OCI-LY1 (cell line): ENCODE data around the gene NCAPD2.

Experiments used
- H2AFZ ChIP-seq: fragments of 200-600 bp; sonication (generic), shearing (Covaris generic); 2 replicates; pipeline ENCODE4 v1.6.0; 2014; ENCODE audit warnings: antibody characterized with exemption, mild to moderate bottlenecking, low read length
- H3F3A ChIP-seq: fragments of 200-600 bp; sonication (generic), shearing (Covaris generic); 2 replicates; pipeline ENCODE4 v1.6.0; 2014; ENCODE audit warnings: mild to moderate bottlenecking, antibody characterized with exemption, low read length, moderate library complexity; ENCODE audit not compliant: insufficient read depth
- H3K27ac ChIP-seq: fragments of 200-600 bp; sonication (generic); 2 replicates; pipeline ENCODE4 v1.5.1; 2014; ENCODE audit warnings: low read length, mixed run types, mild to moderate bottlenecking, low read depth; ENCODE audit not compliant: poor library complexity, severe bottlenecking
- H3K27me3 ChIP-seq: fragments of 200-600 bp; sonication (generic); 2 replicates; pipeline ENCODE4 v1.6.0; 2014; ENCODE audit warnings: antibody characterized with exemption, mild to moderate bottlenecking, low read length, moderate library complexity; ENCODE audit not compliant: insufficient read depth
- H3K36me3 ChIP-seq: fragments of 200-600 bp; sonication (generic); 2 replicates; pipeline ENCODE4 v1.6.1; 2014; ENCODE audit warnings: mild to moderate bottlenecking, antibody characterized with exemption, low read length, moderate library complexity, mixed read lengths; ENCODE audit not compliant: insufficient read depth
- H3K4me1 ChIP-seq: fragments of 200-600 bp; sonication (generic); 2 replicates; pipeline ENCODE4 v1.5.1; 2014; ENCODE audit warnings: mild to moderate bottlenecking, low read length, moderate library complexity; ENCODE audit not compliant: insufficient read depth, severe bottlenecking
- H3K4me2 ChIP-seq: fragments of 200-600 bp; sonication (generic), shearing (Covaris generic); 2 replicates; pipeline ENCODE4 v1.6.1; 2014; ENCODE audit warnings: low read length
- H3K4me3 ChIP-seq: fragments of 200-600 bp; sonication (generic); 2 replicates; pipeline ENCODE4 v1.5.1; 2014; ENCODE audit warnings: low read length, low read depth, mild to moderate bottlenecking, mixed read lengths; ENCODE audit not compliant: poor library complexity, severe bottlenecking
- H3K79me2 ChIP-seq: fragments of 200-600 bp; shearing (Covaris generic); 2 replicates; pipeline ENCODE4 v1.6.1; 2016; ENCODE audit warnings: mixed run types, low read length, mixed read lengths; ENCODE audit not compliant: insufficient read depth
- H3K9ac ChIP-seq: fragments of 200-600 bp; sonication (generic), shearing (Covaris generic); 2 replicates; pipeline ENCODE4 v1.6.1; 2014; ENCODE audit warnings: mild to moderate bottlenecking, low read length, mixed read lengths
- H3K9me2 ChIP-seq: fragments of 200-600 bp; sonication (generic), shearing (Covaris generic); 2 replicates; pipeline ENCODE4 v1.6.1; 2014; ENCODE audit warnings: low read depth, mild to moderate bottlenecking, low read length, mixed read lengths
- H3K9me3 ChIP-seq: fragments of 200-600 bp; shearing (Covaris generic); 2 replicates; pipeline ENCODE4 v1.6.1; 2014; ENCODE audit warnings: low read length, mixed read lengths
- H4K20me1 ChIP-seq: fragments of 200-600 bp; sonication (generic), shearing (Covaris generic); 2 replicates; pipeline ENCODE4 v1.6.0; 2016; ENCODE audit warnings: mild to moderate bottlenecking, low read length; ENCODE audit not compliant: insufficient read depth
- CTCF ChIP-seq: fragments of 200-600 bp; sonication (generic), shearing (Covaris generic); IDR thresholded peaks from 2 replicates; pipeline ENCODE4 v1.5.1; 2017; ENCODE audit warnings: mild to moderate bottlenecking, antibody characterized with exemption, low read length, moderate library complexity, mixed read lengths
- EZH2 ChIP-seq: fragments of 200-600 bp; sonication (generic), shearing (Covaris generic); IDR thresholded peaks from 2 replicates; pipeline ENCODE4 v1.8.0; 2017; ENCODE audit warnings: borderline replicate concordance, mixed run types, mild to moderate bottlenecking, antibody characterized with exemption, low read length, moderate library complexity, mixed read lengths

The NCAPD2 gene

GRCh38 chr12:6551496-6552139 lies 57.7 kb downstream of the NCAPD2 start:
- H3K9me2 ChIP-seq: no peaks in the 10 kb centered on the region
- H3K9ac ChIP-seq: no peak overlapping the region
- no peaks in the 10 kb centered on the region for H4K20me1 ChIP-seq
- no peak overlapping the region for H3K4me2 ChIP-seq
- H3F3A ChIP-seq: no peaks in the 10 kb centered on the region
- no peak for TF ChIP-seq CTCF
- TF ChIP-seq EZH2: no peak
- H3K27ac ChIP-seq: no peak overlapping the region
- H2AFZ ChIP-seq: no peak overlapping the region
- H3K9me3 ChIP-seq: no peaks in the 10 kb centered on the region
- peaks cover 40% of the 10 kb centered on the region for H3K4me1 ChIP-seq
- no peak overlapping the region for H3K4me3 ChIP-seq
- H3K36me3 ChIP-seq: peaks cover 36% of the 10 kb centered on the region
- H3K27me3 ChIP-seq: no peaks in the 10 kb centered on the region
- H3K79me2 ChIP-seq: 0 out of 2 replicates have a peak, but pooled peaks cover 11% of the 10 kb centered on the region

GRCh38 chr12:6552140-6552551 lies 58.2 kb downstream of the NCAPD2 start:
- peak overlapping the region; percentile 8; the same call in 1 of the 2 replicates for H3K4me2 ChIP-seq
- 0 out of 2 replicates have a peak, but pooled peaks cover 3% of the 10 kb centered on the region for H3F3A ChIP-seq
- peaks cover 40% of the 10 kb centered on the region for H3K4me1 ChIP-seq
- no peaks in the 10 kb centered on the region for H3K9me2 ChIP-seq
- H3K27me3 ChIP-seq: no peaks in the 10 kb centered on the region
- H3K27ac ChIP-seq: no peak overlapping the region
- no peak overlapping the region for H2AFZ ChIP-seq
- H3K4me3 ChIP-seq: no peak overlapping the region
- H3K9ac ChIP-seq: no peak overlapping the region
- no peaks in the 10 kb centered on the region for H4K20me1 ChIP-seq
- no peaks in the 10 kb centered on the region for H3K9me3 ChIP-seq
- H3K36me3 ChIP-seq: peaks cover 41% of the 10 kb centered on the region
- TF ChIP-seq CTCF: no peak
- no peak for TF ChIP-seq EZH2
- H3K79me2 ChIP-seq: 0 out of 2 replicates have a peak, but pooled peaks cover 11% of the 10 kb centered on the region

- Histone ChIP-seq H3K27ac (no peak overlapping the region), H3K79me2 (0 out of 2 replicates have a peak, but pooled peaks cover 11% of the 10 kb centered on the region), H3F3A (0 out of 2 replicates have a peak, but pooled peaks cover 4% of the 10 kb centered on the region), H3K9me2 (no peaks in the 10 kb centered on the region), H3K4me3 (peak overlapping the region; percentile 89), H3K4me1 (peaks cover 40% of the 10 kb centered on the region), H3K27me3 (no peaks in the 10 kb centered on the region), H3K9me3 (no peaks in the 10 kb centered on the region), H3K4me2 (peak overlapping the region; percentile 94), H3K36me3 (peaks cover 42% of the 10 kb centered on the region), H3K9ac (peak overlapping the region; percentile 14; the same call in 1 of the 2 replicates), H2AFZ (no peak overlapping the region), H4K20me1 (no peaks in the 10 kb centered on the region)
- TF ChIP-seq CTCF (no peak), EZH2 (no peak)
Measured at GRCh38 chr12:6553051-6553868, 59.4 kb downstream of the NCAPD2 start.
